T-helper 17 cell (primary cell): ENCODE results near the gene ACSL3. TPM values are rescaled to one million over a fixed set of nuclear protein-coding genes. Genes with fewer than 3 reads are reported as not detected.

Experiments used
- ATAC-seq: fragments of 150-1000 bp; cut with Tn5 transposase; 2 replicates; pipeline ENCODE4 v1.10.0; 2021; ENCODE audit warnings: mild to moderate bottlenecking, moderate library complexity
- DNase-seq, 3 donors: peaks; one replicate each; pipeline versions ENCODE4 v3.0.0 to v3.0.0-alpha.2; 2020 to 2021
- H3K9me3 ChIP-seq: one replicate; pipeline ENCODE4 v1.7.0; 2013; ENCODE audit warnings: low read length, mild to moderate bottlenecking; ENCODE audit not compliant: control insufficient read depth, poor library complexity, severe bottlenecking
- H3K27ac Mint-ChIP-seq: one replicate; pipeline ENCODE4 v1.8.0; 2022; ENCODE audit warnings: mild to moderate bottlenecking, moderate library complexity, mixed read lengths
- H3K27me3 Mint-ChIP-seq: one replicate; pipeline ENCODE4 v1.8.0; 2022; ENCODE audit warnings: mixed read lengths
- H3K36me3 Mint-ChIP-seq: one replicate; pipeline ENCODE4 v1.8.0; 2022; ENCODE audit warnings: low read depth, mixed read lengths
- H3K4me1 Mint-ChIP-seq: one replicate; pipeline ENCODE4 v1.8.0; 2022; ENCODE audit warnings: mild to moderate bottlenecking, mixed read lengths
- H3K4me3 Mint-ChIP-seq: one replicate; pipeline ENCODE4 v1.8.0; 2022; ENCODE audit warnings: mild to moderate bottlenecking, moderate library complexity, mixed read lengths
- total RNA-seq, 4 donors: library from RNA in 2 of 4; stranded (reverse) in 2 of 4; gene quantifications; one replicate each; pipeline ENCODE4 v1.2.3 and lab custom pipeline; 2022 to 2026

Gene ACSL3
- total RNA-seq, 2 donors from 2014 or later = 56.2 to 65.7 TPM

GRCh38 chr2:222878301-222878876, 17.6 kb downstream of the ACSL3 start:
- Mint-ChIP-seq H3K4me1 (peaks cover 29% of the 10 kb centered on the region), H3K36me3 (peaks cover 4% of the 10 kb centered on the region), H3K4me3 (peak overlapping the region; percentile 12), H3K27ac (no peak overlapping the region), H3K27me3 (no peaks in the 10 kb centered on the region)
- H3K9me3 ChIP-seq = no peaks in the 10 kb centered on the region
- ATAC-seq (no peak), DNase-seq (no peak)

DNA sequence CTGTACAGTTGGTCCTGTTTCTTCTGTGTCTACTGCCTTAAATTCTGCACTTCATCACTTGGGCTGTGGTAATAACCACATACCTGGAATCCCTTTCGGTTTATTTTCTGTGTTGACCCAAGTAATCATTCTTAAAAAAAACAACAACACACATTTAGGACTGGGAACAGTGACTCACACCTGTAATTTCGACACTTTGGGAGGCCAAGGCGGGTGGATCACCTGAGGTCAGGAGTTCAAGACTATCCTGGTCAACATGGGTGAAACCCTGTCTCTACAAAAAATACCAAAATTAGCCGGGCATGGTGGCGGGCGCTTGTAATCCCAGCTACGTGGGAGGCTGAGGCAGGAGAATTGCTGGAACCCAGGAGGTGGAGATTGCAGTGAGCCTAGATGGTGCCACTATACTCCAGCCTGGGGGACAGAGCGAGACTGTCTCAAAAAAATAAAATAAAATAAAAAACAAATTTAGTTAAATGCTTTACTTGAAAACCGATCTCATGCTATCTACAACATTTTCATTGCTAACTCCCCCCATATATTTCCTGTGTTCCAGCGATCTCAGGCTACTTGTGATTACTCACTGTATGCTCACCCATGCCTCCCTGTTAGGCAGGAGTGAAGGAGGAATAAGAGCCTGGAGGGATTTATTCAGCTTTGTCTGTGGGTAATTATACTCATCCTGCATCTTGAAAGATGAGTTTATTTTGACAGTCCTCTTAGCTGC, 18.2 kb downstream of the ACSL3 start:
- ATAC-seq = no peak
- no peaks in the 10 kb centered on the region for H3K9me3 ChIP-seq
- Mint-ChIP-seq H3K36me3 (peaks cover 4% of the 10 kb centered on the region), H3K4me3 (peak overlapping the region; percentile 12), H3K27ac (no peak overlapping the region), H3K27me3 (no peaks in the 10 kb centered on the region), H3K4me1 (peaks cover 33% of the 10 kb centered on the region)
- DNase-seq = no peak

GRCh38 chr2:222879604-222879933, 18.7 kb downstream of the ACSL3 start:
- Mint-ChIP-seq H3K27me3 (no peaks in the 10 kb centered on the region), H3K4me3 (no peak overlapping the region), H3K36me3 (peaks cover 4% of the 10 kb centered on the region), H3K27ac (no peak overlapping the region), H3K4me1 (peaks cover 36% of the 10 kb centered on the region)
- no peak for DNase-seq
- H3K9me3 ChIP-seq = no peaks in the 10 kb centered on the region
- ATAC-seq = no peak

DNA sequence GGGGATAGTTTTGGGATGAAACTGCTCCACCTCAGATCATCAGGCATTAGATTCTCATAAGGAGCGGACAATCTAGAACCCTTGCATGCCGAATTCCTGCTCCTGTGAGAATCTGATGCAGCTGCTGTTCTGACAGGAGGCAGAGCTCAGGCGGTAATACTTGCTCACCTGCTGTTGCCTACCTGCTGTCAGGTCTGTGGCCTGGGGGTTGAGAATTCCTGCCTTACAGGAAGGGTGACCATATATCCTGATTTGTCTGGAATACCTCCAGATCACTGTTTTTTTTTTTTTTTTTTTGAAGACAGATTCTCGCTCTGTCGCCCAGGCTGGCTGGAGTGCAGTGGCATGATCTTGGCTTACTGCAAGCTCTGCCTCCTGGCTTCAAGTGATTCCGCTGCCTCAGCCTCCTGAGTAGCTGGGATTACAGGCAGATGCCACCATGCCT, 21.7 kb downstream of the ACSL3 start:
- peaks cover 31% of the 10 kb centered on the region for H3K4me1 Mint-ChIP-seq
- peaks cover 4% of the 10 kb centered on the region for H3K36me3 Mint-ChIP-seq
- ATAC-seq (no peak), DNase-seq (no peak)
- no peaks in the 10 kb centered on the region for H3K27me3 Mint-ChIP-seq
- no peak overlapping the region for H3K4me3 Mint-ChIP-seq
- H3K27ac Mint-ChIP-seq = no peak overlapping the region
- H3K9me3 ChIP-seq = no peaks in the 10 kb centered on the region

- peaks cover 29% of the 10 kb centered on the region for H3K4me1 Mint-ChIP-seq
- peaks cover 3% of the 10 kb centered on the region for H3K36me3 Mint-ChIP-seq
- no peak overlapping the region for H3K4me3 Mint-ChIP-seq
- no peak for ATAC-seq
- no peak for DNase-seq
- H3K27me3 Mint-ChIP-seq = no peaks in the 10 kb centered on the region
- H3K9me3 ChIP-seq = no peaks in the 10 kb centered on the region
- no peak overlapping the region for H3K27ac Mint-ChIP-seq
These were observed 22.6 kb downstream of the ACSL3 start for GRCh38 chr2:222883420-222883819.

GRCh38 chr2:222884114-222884771, 23.4 kb downstream of the ACSL3 start:
- Mint-ChIP-seq H3K27ac (no peak overlapping the region), H3K4me1 (peaks cover 26% of the 10 kb centered on the region), H3K36me3 (no peaks in the 10 kb centered on the region), H3K4me3 (no peak overlapping the region), H3K27me3 (no peaks in the 10 kb centered on the region)
- H3K9me3 ChIP-seq = no peaks in the 10 kb centered on the region
- DNase-seq (no peak), ATAC-seq (no peak)

GRCh38 chr2:222884805-222885424, 24.1 kb downstream of the ACSL3 start:
- H3K9me3 ChIP-seq = no peaks in the 10 kb centered on the region
- DNase-seq (no peak), ATAC-seq (no peak)
- Mint-ChIP-seq H3K27me3 (no peaks in the 10 kb centered on the region), H3K27ac (no peak overlapping the region), H3K36me3 (no peaks in the 10 kb centered on the region), H3K4me3 (no peak overlapping the region), H3K4me1 (peaks cover 30% of the 10 kb centered on the region)

DNA sequence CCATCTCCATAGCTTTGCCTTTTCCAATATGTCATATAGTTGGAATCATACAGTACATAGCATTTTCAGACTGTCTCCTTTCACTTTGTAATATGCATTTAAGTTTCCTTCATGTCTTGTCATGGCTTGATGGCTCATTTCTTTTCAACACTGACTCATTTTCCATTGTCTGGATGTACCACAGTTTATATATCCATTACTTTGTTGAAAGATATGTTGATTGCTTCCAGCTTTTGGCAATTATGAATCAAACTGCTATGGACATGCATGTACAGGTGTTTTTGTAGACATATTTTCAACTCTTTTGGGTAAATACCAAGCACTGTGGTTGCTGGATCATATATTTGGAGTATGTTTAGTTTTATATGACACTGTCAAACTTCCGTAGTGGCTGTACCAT, 26.3 kb downstream of the ACSL3 start:
- no peaks in the 10 kb centered on the region for H3K9me3 ChIP-seq
- DNase-seq (no peak), ATAC-seq (no peak)
- no peaks in the 10 kb centered on the region for H3K36me3 Mint-ChIP-seq
- H3K27ac Mint-ChIP-seq = no peak overlapping the region
- H3K4me3 Mint-ChIP-seq = no peak overlapping the region
- H3K27me3 Mint-ChIP-seq = no peaks in the 10 kb centered on the region
- H3K4me1 Mint-ChIP-seq = peaks cover 32% of the 10 kb centered on the region

DNA sequence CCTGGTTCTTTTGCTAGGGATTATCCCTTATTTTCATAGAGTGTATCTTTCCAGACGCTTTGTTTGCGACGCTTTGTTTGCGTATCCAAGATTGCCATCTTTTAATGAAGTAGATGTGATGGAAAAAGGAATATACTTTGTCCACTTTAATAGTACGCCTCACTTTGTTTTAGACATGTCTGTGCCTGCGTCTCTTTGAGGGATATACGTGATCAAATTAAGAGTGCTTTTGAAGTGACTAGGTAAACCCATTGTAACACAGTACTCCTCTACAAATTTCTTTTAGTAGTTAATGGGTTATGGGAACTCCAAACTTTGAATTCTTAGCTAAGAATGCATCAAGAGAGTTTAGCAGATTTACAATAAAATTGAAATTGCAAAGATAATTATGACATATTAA, 27.9 kb downstream of the ACSL3 start:
- ATAC-seq (no peak), DNase-seq (no peak)
- no peaks in the 10 kb centered on the region for H3K36me3 Mint-ChIP-seq
- no peak overlapping the region for H3K4me3 Mint-ChIP-seq
- peaks cover 38% of the 10 kb centered on the region for H3K4me1 Mint-ChIP-seq
- no peaks in the 10 kb centered on the region for H3K27me3 Mint-ChIP-seq
- H3K27ac Mint-ChIP-seq = no peak overlapping the region
- no peaks in the 10 kb centered on the region for H3K9me3 ChIP-seq

- H3K4me3 Mint-ChIP-seq = no peak overlapping the region
- ATAC-seq (no peak), DNase-seq (no peak)
- no peaks in the 10 kb centered on the region for H3K9me3 ChIP-seq
- H3K4me1 Mint-ChIP-seq = peaks cover 31% of the 10 kb centered on the region
- no peaks in the 10 kb centered on the region for H3K36me3 Mint-ChIP-seq
- no peaks in the 10 kb centered on the region for H3K27me3 Mint-ChIP-seq
- no peak overlapping the region for H3K27ac Mint-ChIP-seq
These were observed 31.1 kb downstream of the ACSL3 start for GRCh38 chr2:222891890-222892289.

- no peak overlapping the region for H3K4me3 Mint-ChIP-seq
- DNase-seq = no peak
- peaks cover 29% of the 10 kb centered on the region for H3K4me1 Mint-ChIP-seq
- no peak for ATAC-seq
- no peak overlapping the region for H3K27ac Mint-ChIP-seq
- no peaks in the 10 kb centered on the region for H3K27me3 Mint-ChIP-seq
- H3K9me3 ChIP-seq = no peaks in the 10 kb centered on the region
- H3K36me3 Mint-ChIP-seq = no peaks in the 10 kb centered on the region
These were observed 31.5 kb downstream of the ACSL3 start for GRCh38 chr2:222892321-222892720.

- DNase-seq (no peak), ATAC-seq (no peak)
- H3K9me3 ChIP-seq = no peaks in the 10 kb centered on the region
- Mint-ChIP-seq H3K4me3 (no peak overlapping the region), H3K27me3 (no peaks in the 10 kb centered on the region), H3K4me1 (peaks cover 27% of the 10 kb centered on the region), H3K36me3 (no peaks in the 10 kb centered on the region), H3K27ac (no peak overlapping the region)
These were observed 31.9 kb downstream of the ACSL3 start for GRCh38 chr2:222892761-222893160.

DNA sequence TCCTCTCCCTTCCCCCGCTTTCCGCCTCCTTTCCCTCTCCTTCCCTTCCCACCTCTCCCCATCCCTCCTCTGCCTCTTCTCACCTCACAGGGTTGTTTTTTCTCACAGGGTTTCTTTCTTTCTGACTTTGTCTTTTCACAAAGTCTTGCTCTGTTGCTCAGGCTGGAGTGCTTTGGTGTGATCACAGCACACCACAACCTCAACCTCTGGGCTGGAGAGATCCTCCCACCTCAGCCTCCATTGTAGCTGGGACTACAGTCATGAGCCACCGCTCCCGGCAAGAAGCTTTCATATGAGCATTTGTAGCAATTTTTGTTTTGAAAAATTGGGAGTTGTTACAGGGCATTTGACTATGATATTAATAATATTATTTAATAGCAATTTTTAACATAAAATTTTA, 32.9 kb downstream of the ACSL3 start:
- H3K9me3 ChIP-seq = no peaks in the 10 kb centered on the region
- Mint-ChIP-seq H3K27ac (peak overlapping the region; percentile 14), H3K4me3 (no peak overlapping the region), H3K36me3 (no peaks in the 10 kb centered on the region), H3K4me1 (peaks cover 32% of the 10 kb centered on the region), H3K27me3 (no peaks in the 10 kb centered on the region)
- DNase-seq (no peak), ATAC-seq (no peak)
